Smooth muscle cell (in vitro differentiated cells): ENCODE data around the gene DCTN2. TPM values are rescaled to one million over a fixed set of nuclear protein-coding genes. Genes with fewer than 3 reads are reported as not detected.

Experiments
- DNase-seq: peaks from one replicate; lab custom pipeline; 2025; ENCODE audit not compliant: unreplicated experiment; lab: John Stamatoyannopoulos, UW
- H2AFZ ChIP-seq: fragments of 200-600 bp; sonication (generic); 2 replicates; pipeline ENCODE4 v1.6.0; 2016; ENCODE audit warnings: antibody characterized with exemption, low read depth, mild to moderate bottlenecking
- H3F3A ChIP-seq: fragments of 200-600 bp; sonication (generic); 2 replicates; pipeline ENCODE4 v1.6.0; 2017; ENCODE audit warnings: antibody characterized with exemption, low read depth
- H3K27ac ChIP-seq: fragments of 200-600 bp; sonication (generic); 2 replicates; pipeline ENCODE4 v1.5.1; 2016; ENCODE audit warnings: low read depth, mild to moderate bottlenecking
- H3K27me3 ChIP-seq: fragments of 200-600 bp; sonication (generic); 2 replicates; pipeline ENCODE4 v1.6.1; 2016; ENCODE audit warnings: low read depth, mild to moderate bottlenecking
- H3K36me3 ChIP-seq: fragments of 200-600 bp; sonication (generic); 2 replicates; pipeline ENCODE4 v1.5.1; 2016; ENCODE audit warnings: low read depth
- H3K4me1 ChIP-seq: fragments of 200-600 bp; sonication (generic); 2 replicates; pipeline ENCODE4 v1.5.1; 2016; ENCODE audit warnings: low read depth
- H3K4me2 ChIP-seq: fragments of 200-600 bp; sonication (generic); 2 replicates; pipeline ENCODE4 v1.6.0; 2016; ENCODE audit warnings: mild to moderate bottlenecking
- H3K4me3 ChIP-seq: fragments of 200-600 bp; sonication (generic); 2 replicates; pipeline ENCODE4 v1.5.1; 2016; ENCODE audit warnings: mild to moderate bottlenecking
- H3K79me2 ChIP-seq: fragments of 200-600 bp; sonication (generic); 2 replicates; pipeline ENCODE4 v1.6.0; 2016; ENCODE audit warnings: low read depth, mild to moderate bottlenecking
- H3K9ac ChIP-seq: fragments of 200-600 bp; sonication (generic); 2 replicates; pipeline ENCODE4 v1.6.0; 2016; ENCODE audit warnings: low read depth
- H3K9me3 ChIP-seq: fragments of 200-600 bp; sonication (generic); replicated peaks from 2 replicates; pipeline ENCODE4 v1.5.1; 2016; ENCODE audit warnings: low read depth
- H4K20me1 ChIP-seq: fragments of 200-600 bp; sonication (generic); 2 replicates; pipeline ENCODE4 v1.6.0; 2016; ENCODE audit warnings: low read depth
- CTCF ChIP-seq: fragments of 200-600 bp; sonication (generic); IDR thresholded peaks from 2 replicates; pipeline ENCODE4 v1.5.1; 2017; ENCODE audit warnings: borderline replicate concordance, mild to moderate bottlenecking, antibody characterized with exemption; ENCODE audit not compliant: insufficient read depth, poor library complexity, severe bottlenecking
- WGBS: methylation state at CpG from one replicate; pipeline ENCODE4 v1.1.7; 2016; ENCODE audit warnings: low lambda C conversion rate; 5-methylcytosine and 5-hydroxymethylcytosine counted together
- polyA plus RNA-seq: library from polyadenylated mRNA; unstranded; fragments of >200 nt; fragmentation: Nextera tagmentation; extraction: Ambion mirVana; gene quantifications from 2 replicates; pipeline ENCODE4 v1.2.1, GENCODE V29; 2016
- total RNA-seq: library from RNA; depleted of rRNA; stranded (reverse); fragments of >200 nt; gene quantifications from 2 replicates; pipeline ENCODE4 v1.2.3, GENCODE V29; 2014

Gene DCTN2
- total and polyA plus RNA-seq, 2 experiments from 2014 or later, result 107 to 119 TPM

- Histone ChIP-seq H3K9me3 (no peaks in the 10 kb centered on the region), H4K20me1 (peaks cover 71% of the 10 kb centered on the region), H3F3A (peaks cover 5% of the 10 kb centered on the region), H3K79me2 (peaks cover 46% of the 10 kb centered on the region), H3K36me3 (no peaks in the 10 kb centered on the region), H3K27ac (no peak overlapping the region), H2AFZ (no peak overlapping the region), H3K9ac (no peak overlapping the region), H3K4me1 (peaks cover 12% of the 10 kb centered on the region), H3K27me3 (no peaks in the 10 kb centered on the region), H3K4me2 (no peak overlapping the region), H3K4me3 (no peak overlapping the region)
- 90% methylated on average over 2 of the region's 2 CpGs for WGBS
- no peak for DNase-seq
- no peak for TF ChIP-seq CTCF
Measured at GRCh38 chr12:57541717-57542116, 5.3 kb downstream of the DCTN2 start.

GRCh38 chr12:57541001-57541400 is 6.0 kb downstream of the DCTN2 start:
- H3K27ac ChIP-seq, result no peak overlapping the region
- no peak overlapping the region for H3K9ac ChIP-seq
- peaks cover 39% of the 10 kb centered on the region for H3K79me2 ChIP-seq
- no peaks in the 10 kb centered on the region for H3K36me3 ChIP-seq
- H3K4me3 ChIP-seq, result no peak overlapping the region
- WGBS, result 85% methylated on average over 2 of the region's 2 CpGs
- no peak overlapping the region for H2AFZ ChIP-seq
- H3K9me3 ChIP-seq, result no peaks in the 10 kb centered on the region
- H3F3A ChIP-seq, result peaks cover 5% of the 10 kb centered on the region
- no peak for TF ChIP-seq CTCF
- peaks cover 8% of the 10 kb centered on the region for H3K4me1 ChIP-seq
- no peak for DNase-seq
- H3K27me3 ChIP-seq, result no peaks in the 10 kb centered on the region
- H4K20me1 ChIP-seq, result peaks cover 76% of the 10 kb centered on the region
- H3K4me2 ChIP-seq, result no peak overlapping the region

- Histone ChIP-seq H3K27me3 (no peaks in the 10 kb centered on the region), H3K9me3 (no peaks in the 10 kb centered on the region), H3K4me2 (no peak overlapping the region), H2AFZ (no peak overlapping the region), H3K9ac (no peak overlapping the region), H3K4me3 (no peak overlapping the region), H3K79me2 (peaks cover 22% of the 10 kb centered on the region), H4K20me1 (peaks cover 65% of the 10 kb centered on the region), H3K36me3 (no peaks in the 10 kb centered on the region), H3K27ac (no peak overlapping the region), H3F3A (no peaks in the 10 kb centered on the region), H3K4me1 (no peaks in the 10 kb centered on the region)
- no peak for DNase-seq
- WGBS, result 90% methylated on average over 5 of the region's 5 CpGs
- TF ChIP-seq CTCF, result no peak
Measured at GRCh38 chr12:57539134-57539768, 7.7 kb downstream of the DCTN2 start.

GRCh38 chr12:57536597-57536942 is 10.4 kb downstream of the DCTN2 start:
- Histone ChIP-seq H3K4me3 (no peak overlapping the region), H3K9ac (no peak overlapping the region), H2AFZ (no peak overlapping the region), H3K9me3 (no peaks in the 10 kb centered on the region), H4K20me1 (peaks cover 49% of the 10 kb centered on the region), H3K36me3 (peaks cover 11% of the 10 kb centered on the region), H3K27ac (no peak overlapping the region), H3F3A (peaks cover 13% of the 10 kb centered on the region), H3K27me3 (no peaks in the 10 kb centered on the region), H3K4me1 (no peaks in the 10 kb centered on the region), H3K4me2 (no peak overlapping the region), H3K79me2 (peaks cover 9% of the 10 kb centered on the region)
- TF ChIP-seq CTCF, result no peak
- 100% methylated on average over 1 of the region's 1 CpG for WGBS
- no peak for DNase-seq
